GM18907 (cell line): ENCODE measurements around the gene ITIH3.

Experiments used
- ATAC-seq: cut with Tn5 transposase; IDR thresholded peaks from one replicate; pipeline ENCODE4 v1.9.1; 2021; ENCODE audit warnings: mild to moderate bottlenecking, moderate library complexity; ENCODE audit not compliant: unreplicated experiment

Gene ITIH3

DNA sequence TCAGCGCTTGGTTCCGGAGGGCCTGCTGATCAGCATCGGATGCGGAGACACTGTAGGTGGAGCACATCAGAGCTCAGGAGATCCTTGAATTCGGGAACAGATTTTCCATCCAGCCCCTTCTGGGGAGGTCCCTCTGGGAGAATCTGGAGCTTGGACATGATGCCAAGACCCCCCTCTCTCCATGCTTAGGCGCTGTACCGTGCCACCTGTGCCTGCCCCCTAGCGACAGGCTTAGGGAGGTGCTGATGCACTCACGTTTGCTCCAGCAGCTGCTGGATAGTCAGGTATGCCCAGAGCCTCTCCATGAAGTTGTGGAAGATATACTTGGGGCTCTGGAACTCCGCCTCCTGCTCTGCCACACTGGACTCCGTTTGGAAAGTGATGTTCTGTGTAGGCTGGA, 26.1 kb downstream of the ITIH3 start:
- ATAC-seq: no peak

DNA sequence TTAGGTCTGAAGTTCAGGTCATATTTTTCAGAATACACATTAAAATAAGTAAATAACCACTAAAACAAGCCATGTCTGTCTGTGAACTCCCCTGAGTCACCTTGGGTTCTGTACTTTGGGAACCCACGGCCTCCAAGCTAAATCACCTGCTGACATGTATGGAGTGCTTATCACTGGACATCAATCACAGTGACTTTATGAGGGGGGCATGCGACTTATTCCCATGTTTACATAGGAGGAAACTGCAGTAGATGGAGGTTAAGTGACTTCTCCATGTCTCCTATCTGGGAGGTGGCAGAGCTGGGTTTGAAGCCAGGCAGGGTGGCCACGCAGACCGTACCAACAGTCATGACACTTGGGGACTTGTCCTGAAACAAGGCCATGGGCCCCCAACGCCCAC, 27.8 kb downstream of the ITIH3 start:
- no peak for ATAC-seq

DNA sequence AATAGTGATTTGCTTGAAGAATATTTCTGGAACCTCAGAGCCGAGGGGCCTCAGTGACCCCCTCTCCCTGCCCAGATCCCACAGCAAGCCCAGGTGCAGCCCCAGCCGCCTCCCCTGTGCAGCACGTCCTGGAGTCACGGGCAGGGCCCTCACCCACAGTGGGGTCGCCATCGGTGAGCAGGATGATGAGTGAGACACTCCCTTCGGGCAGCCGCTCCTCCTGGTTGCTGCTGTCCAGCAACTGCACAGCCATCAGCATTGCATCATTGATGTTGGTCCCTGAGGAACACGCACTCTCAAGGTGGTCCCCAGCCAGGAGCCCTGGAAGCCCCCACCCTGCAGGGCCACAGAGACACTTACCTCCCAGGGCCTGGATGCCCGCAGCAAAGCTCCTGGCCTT, 29.4 kb downstream of the ITIH3 start:
- no peak for ATAC-seq

DNA sequence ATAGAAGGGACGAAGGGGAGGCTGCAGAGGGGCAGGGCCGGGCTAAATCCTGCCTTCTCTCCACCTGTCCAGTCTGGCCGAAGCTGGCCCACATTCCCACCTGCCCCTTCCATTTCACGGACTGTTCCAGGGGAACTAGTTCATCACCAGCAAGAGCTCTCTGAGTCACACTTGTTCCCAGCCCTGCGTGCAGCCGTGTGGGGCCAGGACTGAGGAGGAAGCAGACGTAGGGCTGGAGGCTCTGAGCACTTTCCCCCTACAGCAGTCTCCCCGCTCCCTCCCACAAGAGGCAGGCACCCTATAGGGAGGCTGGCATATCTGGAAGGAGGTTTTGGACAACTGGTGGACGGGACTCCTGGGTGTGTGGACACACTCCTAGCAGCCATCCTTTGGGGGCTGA, 32.8 kb downstream of the ITIH3 start:
- ATAC-seq: no peak

DNA sequence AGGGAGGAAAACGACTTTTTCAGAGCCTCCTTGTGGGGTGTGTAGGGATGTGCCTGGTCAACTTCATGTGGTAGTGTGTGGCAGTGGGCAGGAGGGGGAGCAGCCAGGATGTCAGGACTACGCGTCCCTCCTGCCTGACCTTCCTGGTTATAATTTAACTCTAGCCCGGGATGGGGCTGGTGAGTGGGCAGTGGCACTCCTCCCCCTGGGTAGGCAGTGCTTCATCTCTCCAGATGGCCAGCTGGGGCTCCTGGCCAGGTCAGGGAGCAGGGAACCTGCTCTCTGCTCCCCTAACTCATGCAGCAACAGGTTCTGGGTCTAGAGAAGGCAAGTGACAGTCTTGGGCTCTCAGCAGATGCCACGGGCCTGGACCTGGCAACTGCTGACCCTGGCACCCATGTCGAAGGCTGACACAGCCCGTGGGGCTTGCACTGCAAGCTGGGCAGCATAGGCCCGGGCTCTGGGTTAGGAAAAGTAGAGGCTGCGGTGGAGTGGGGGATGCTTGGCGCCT, 33.3 kb downstream of the ITIH3 start:
- no peak for ATAC-seq

DNA sequence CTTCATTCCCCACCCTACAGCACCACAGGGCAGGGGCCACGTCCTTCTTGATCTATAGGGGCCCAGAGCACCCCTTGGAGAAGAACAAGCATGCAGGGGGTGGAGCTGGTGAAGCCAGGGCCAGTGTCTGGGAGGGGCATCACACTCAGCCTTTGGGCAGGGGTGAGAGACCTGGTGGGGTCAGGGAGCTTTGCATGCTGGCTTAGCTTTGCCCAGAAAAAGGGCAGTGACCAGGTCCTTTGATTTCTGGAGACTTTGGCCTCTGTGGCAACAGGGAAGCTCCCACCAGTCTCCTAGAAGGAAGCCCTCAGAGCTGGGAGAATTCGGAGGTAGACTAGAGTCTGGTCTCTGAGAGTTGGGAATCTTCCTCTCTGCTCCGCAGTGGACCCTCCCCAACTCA, 34.9 kb downstream of the ITIH3 start:
- ATAC-seq: no peak

DNA sequence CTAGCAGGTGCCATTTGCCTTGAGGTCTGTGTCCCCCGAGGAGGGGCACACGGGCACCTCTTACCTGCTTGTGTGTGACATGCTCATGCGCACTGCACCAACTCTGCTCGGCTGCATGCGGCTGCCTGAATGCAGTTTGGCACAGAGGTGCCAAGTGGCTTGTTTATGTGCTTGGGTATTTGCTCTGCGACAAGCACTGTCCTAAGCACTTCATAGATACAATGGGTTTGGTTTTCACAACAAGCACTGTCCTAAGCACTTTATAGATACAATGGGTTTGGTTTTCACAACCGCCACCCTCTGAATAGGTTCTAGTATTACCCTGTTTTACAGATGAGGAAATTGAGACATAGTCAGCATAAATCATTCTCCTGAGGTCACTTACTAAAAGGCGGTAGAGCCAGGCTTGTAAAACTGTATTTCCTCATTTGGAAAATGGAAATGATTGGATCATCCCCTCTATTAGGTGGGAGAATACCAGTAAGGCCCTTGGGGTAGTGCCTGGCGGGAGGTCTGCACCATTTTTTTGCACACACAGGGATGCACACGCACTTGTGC, 35.4 kb downstream of the ITIH3 start:
- ATAC-seq: no peak

DNA sequence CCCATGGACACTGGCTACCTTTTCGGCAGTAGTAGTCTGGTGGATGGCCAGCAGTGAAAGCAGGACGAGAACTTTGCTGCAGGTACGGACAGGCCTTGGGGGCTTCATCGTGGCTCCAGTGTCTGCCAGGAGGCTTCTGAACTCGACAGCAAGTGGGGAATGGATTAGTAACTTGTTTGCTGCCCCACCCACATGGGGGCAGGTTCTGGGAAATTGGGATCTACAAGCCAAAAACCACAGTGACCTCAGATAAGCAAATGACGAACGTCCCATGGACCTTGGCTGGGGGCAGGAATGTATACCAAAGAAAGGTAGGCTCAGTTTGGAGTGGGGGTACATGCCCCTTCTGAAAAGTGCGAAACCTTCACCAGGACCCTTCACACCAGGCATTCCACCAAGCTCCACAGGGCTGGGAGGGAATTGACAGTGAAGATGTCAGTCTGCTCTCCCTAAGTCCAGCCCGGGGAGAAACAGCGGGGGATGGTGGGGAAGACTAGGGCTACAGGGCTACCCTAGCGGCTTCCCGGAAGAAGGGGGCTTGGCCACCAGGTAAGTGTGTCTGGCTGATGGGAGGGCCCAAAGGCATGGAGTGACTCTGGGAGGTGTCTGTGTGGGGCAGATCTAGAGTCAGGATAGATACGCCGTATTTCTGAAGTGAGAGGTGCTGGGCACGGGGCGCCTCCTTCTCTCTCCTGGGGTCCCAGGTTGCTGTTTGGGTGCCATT, 36.1 kb downstream of the ITIH3 start, which contains the start of gene ITIH4:
ITIH4 (minus strand) TSS at position 138 of the 724 bp plus-strand sequence; CDS start at position 108, 30 bp downstream.
- ATAC-seq: no peak

DNA sequence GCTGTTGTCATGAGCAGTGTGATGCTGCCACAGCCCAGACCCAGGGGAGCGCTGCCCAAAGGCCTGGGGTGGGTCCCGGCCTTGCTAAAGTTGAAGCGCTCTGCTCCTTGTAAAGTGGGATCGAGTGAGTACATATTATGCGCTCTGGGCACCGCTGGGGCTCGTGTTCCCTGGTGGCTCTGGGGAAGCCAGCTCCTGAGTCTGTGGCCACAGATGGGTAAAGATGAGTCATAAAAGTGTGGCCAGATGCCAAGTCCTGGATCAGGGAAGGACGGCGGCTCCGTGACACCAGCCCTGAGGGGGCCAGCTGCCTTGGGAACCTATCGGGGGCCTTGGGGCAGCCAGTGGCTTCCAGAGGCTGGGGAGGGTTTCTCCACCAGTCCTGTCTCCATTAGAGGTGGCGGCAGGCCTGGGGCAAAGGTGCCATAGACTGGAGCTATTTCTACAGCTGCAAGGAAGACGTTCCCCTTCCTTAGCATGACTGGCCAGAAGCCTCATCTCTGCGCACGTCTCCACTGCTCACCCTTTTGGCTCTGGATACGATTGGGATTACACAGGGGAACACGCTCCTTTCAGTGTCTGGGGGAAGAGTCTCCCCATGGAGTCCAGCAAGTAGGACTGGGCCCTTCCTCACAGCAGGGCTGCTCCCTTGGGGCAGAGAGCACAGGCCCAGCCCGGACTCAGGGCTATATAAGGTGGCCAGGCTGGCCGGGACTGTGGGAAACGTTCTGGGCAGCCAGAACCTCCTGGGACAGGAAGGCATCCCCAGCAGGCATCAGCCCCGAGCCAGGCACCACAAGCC, 37.1 kb downstream of the ITIH3 start:
- ATAC-seq: no peak

DNA sequence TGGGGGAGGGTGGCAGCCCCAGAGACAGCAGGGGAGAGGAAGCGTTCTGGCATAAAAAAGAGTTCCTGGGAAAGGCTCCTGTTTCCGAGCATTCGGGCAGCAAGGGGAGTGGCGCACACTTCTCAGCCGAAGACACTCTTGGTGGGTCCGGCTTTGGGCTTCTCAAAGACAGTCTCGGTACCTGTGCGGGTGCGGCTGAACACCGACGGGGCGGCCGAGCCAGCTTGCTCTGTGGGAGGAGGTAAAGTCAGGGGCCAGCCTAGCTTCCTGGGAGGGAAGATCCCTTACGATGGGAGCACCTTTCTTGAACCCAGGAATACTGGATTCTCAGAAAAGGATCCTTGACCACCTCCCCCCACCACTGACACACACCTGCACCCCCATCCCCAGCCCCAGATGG, 38.6 kb downstream of the ITIH3 start:
- no peak for ATAC-seq

DNA sequence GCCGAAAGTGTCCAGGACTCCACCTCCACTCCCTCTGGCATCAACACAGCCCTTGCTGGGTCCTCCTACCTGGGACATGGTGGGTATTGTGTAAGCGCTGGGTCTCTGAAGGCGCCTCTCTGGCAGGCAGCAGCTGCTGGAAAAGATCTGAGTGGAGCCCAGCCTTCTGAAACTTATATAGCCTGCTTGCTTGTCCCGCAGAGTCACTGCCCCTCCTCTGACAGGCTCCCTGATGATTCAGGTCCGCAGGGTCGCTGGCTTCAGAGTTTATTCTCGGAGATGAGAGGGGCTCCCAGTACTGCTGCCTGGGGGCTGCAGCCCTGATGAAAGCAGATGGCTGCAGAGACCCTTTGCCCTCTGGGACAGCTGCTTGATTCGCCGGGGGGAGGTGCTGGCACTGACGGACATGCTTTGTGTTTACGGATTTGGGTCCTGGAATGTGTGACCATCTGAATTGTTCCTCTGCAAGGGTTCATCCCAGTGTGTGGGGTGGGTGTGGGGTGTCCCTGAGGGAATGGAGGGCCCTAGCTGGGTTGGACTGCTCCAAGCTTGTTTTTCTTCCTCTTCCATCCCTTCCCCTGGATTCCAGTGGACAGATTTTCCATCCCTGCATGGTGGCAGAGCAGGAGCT, 40.4 kb downstream of the ITIH3 start, which contains the start of gene MUSTN1:
MUSTN1 (minus strand) TSS at position 149 of the 631 bp plus-strand sequence; CDS start at position 78, 71 bp downstream.
- ATAC-seq: no peak

DNA sequence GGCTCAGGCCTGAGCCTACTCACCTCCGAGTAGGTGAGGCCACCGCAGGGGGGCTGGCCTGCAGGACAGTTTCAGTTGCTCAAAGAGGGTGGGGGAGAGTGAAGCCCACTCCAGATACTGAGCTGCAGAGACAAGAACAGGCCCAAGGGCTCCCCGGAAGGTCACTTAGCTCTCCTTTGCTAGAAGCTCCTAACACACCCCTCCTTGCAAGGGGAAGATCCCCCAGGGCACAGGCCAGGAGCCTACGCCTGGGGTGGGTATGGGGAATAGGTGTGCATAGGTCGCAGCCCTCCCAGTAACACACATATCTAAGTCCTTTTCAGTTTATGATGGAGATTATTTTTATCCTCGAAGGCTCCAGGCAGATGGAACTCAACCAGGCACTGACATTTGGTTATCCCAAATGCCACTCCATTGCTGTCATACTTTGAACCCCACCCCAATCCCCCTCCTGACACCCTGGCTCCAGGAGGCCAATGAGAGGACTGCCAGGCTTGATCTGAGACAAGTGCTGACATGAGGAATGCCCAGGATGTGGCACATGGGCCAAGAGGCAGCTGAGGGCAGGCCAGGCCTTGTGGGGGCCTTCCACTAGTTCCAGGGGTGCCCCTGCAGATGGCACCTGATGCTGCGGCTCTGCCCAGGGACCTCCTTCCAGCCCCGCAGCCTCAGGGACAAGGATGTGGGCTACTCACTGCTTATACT, 41.3 kb downstream of the ITIH3 start:
- no peak for ATAC-seq

DNA sequence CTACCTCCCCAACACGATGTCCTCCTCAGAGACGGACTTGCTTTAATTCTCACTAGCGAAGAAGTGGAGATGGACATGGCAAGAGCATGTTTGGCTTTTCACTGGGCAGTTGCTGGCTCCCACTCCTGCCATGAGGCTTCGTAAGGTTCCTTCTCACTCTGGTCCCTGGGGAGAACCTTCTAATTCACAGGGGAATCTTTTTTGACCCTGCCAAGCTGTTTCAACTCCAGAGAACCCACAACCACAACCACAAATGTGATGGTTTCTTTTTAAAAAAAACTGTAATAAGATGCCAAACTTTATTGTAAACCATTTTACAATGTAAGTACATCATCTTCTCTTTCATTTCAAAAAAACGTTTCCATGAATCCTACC, 41.9 kb downstream of the ITIH3 start:
- ATAC-seq: no peak

DNA sequence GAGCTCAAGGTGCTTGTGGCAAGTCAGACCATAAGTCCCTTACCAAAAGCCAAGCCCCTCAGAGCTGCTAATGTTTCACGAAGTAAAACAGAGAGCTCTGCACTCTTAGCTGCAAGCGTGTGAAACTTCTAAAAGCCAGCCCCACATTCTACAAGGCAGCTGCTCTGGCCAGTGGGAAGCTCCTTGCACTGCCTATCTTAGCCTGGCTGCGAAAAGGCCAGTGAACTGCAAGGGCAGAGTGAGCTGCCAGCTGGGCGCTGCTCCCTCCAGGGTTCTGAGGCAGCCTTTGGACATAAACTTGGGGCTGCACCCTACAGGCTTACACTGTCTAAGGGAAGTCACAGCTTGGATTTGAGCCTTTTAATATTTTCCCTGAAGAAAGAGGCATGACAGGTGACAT, 42.4 kb downstream of the ITIH3 start:
- ATAC-seq: no peak

DNA sequence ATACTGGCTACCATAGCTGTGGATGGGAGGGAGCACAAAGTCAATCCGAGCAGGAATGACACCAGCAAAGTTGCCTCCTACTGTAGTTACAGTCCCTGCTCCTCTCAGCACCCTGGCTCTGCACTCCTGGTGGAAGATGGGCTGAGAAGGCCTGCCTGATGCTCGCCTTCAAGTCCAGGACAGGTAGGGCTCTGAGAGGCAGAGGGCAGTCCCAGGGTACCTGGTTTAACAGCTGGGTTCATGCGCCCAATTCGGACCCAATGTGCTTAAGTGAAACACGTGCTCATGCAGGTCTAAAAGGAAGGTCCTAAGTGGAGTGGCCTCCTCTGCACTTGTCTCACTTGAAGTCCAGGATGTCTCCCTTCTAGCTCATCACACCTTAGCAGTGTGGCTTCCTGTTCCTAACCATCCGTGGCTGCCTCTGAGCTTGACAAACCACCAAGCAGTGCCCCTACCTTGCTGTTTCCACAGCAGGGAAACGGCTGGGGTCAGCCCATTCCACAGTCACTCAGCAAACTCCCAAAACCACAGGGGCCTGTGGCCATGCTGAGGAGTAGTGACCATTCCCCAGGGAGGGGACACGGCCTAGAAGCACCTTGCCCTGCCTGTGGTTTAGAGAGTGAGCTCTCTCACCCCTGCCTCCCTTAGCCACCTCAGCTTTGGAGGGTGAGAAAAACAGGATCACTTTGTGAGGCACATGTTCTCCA, 44.1 kb downstream of the ITIH3 start:
- ATAC-seq: no peak

DNA sequence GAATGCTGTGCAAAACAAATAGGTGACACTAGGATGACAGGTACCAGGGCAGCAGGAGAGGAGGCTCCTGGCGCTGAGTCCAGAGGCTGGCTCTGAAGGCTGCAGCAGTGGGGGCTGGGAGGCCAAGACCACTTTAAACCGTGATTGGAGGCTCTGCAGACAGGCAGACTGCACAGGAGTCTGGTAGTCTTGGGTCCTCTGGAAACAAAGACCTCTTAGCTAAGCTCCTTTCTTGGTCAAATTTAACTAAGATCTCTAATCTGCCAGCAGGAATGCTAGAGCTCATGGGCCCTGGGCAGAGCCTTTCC, 44.6 kb downstream of the ITIH3 start:
- ATAC-seq: no peak

DNA sequence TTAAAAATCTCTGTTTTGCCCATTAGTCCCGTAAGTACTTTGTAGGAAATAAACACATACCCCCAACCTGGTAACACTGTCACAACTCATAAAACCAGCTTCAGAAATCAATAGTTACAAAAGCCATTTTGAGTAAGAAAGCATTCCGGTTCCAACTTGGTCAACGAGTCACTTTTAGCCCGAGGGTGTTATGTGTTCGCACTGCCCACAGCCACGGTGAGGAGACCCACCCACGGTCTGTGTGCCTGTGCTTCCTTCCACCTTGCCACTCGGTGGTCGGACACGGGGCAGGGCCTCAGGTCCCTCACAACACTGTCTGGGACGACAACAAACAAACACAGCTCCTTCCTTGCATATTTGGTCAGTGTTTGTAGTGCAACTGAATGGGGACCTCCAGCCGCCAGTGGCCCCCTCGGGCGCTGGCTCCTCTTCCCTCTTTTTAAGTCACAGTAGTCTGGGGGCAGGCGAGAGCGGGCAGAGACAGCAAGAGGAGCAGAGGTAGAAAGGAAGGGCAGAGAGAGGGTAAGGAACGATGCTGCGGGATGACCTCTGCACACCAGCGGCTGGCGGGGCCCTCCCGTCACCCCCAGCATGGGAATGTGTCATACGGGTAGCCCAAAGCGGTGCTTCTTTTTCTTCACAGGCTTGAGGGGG, 45.4 kb downstream of the ITIH3 start:
- ATAC-seq: no peak

DNA sequence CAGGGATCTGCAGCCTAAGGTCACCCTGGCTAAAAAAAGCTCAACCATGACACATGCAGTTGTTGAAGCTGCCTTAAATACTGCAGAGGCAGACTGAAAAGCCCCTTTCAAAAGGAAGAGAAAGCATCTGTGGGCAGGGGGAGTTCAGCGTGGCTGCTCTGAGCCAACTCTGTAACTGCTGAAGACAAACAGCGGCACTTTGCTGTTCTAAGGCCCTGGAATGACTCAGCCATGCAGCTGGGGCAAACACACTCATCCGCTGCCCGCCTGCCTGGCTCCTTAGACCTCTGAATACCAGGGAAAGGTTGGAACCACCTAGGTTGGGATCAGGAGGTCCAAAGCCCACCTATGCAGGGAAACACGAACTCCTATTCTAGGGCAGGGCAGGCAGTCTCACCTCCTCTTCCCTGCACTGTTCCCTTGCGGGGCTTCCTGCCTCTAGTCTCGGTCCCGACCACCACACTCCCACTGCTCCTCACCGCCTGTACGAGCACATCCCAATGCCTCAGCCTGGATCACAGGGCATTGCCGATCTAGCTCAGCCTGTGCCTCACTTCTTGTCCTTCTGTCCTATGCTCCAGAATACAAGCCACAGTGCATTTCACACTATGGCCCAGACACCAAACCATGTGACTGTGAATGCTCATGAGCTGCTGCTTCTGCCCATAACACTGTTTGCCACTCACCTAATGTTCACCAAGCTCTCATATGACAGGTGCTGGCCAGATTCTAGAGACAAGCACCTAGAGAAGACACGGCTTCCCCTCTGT, 46.8 kb downstream of the ITIH3 start:
- no peak for ATAC-seq

DNA sequence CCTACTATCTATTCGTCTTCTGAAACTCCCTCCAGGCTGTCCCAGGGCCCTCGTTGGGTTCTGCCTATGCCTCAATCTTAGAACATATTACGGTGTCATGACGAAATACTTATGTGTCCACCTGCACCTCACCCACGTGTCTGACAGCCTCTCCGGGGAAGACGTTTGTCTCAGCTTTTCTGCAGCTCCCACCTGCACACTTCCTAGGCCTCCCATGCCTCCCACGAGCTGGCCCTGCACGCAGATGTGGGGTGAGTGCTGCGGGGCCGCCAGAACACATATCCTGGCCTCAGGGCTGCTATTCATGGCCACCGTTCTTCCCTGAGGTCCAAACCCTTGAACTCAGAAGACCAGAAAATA, 47.4 kb downstream of the ITIH3 start:
- ATAC-seq: no peak
